Gastroesophageal sphincter (tissue), 3 donors: Measurements from ENCODE around the gene IGSF23.

ENCODE experiments used
- EP300 ChIP-seq: sonication (generic); formaldehyde crosslinking; IDR thresholded peaks from one replicate; pipeline ENCODE4 v1.6.1; 2017; ENCODE audit warnings: antibody characterized with exemption, mild to moderate bottlenecking
- POLR2A ChIP-seq, 2 donors: fragments of 450-650 bp; IDR thresholded peaks; one replicate each; pipeline ENCODE4 v1.6.1; 2017; ENCODE audit warnings: antibody characterized with exemption in 2 of 2, mild to moderate bottlenecking in 2 of 2, moderate library complexity in 1 of 2
- TF ChIP-seq, protein P1 (sequence below), 4 experiments: fragments of 200-600 bp in 2 of 4; fragments of 450-650 bp in 2 of 4; sonication (generic) in 1 of 4; IDR thresholded peaks; one replicate each; pipeline ENCODE4 v1.5.1; 2017 to 2019; ENCODE audit warnings: antibody characterized with exemption in 4 of 4, mild to moderate bottlenecking in 2 of 4, moderate library complexity in 2 of 4

- TF ChIP-seq POLR2A (IDR thresholded peaks at IDR 0.05) (no peak), EP300 (no peak)
- TF ChIP-seq, protein P1, sequence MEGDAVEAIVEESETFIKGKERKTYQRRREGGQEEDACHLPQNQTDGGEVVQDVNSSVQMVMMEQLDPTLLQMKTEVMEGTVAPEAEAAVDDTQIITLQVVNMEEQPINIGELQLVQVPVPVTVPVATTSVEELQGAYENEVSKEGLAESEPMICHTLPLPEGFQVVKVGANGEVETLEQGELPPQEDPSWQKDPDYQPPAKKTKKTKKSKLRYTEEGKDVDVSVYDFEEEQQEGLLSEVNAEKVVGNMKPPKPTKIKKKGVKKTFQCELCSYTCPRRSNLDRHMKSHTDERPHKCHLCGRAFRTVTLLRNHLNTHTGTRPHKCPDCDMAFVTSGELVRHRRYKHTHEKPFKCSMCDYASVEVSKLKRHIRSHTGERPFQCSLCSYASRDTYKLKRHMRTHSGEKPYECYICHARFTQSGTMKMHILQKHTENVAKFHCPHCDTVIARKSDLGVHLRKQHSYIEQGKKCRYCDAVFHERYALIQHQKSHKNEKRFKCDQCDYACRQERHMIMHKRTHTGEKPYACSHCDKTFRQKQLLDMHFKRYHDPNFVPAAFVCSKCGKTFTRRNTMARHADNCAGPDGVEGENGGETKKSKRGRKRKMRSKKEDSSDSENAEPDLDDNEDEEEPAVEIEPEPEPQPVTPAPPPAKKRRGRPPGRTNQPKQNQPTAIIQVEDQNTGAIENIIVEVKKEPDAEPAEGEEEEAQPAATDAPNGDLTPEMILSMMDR (IDR thresholded peaks at IDR 0.05), result no peak
Observed at GRCh38 chr19:44637390-44637764, 24.0 kb downstream of the IGSF23 start.
